GM12872 (cell line): ENCODE measurements around the gene CEACAM7.

ENCODE experiments used
- CTCF ChIP-seq: IDR thresholded peaks from 3 replicates; pipeline ENCODE4 v1.5.1; 2011; ENCODE audit warnings: low read depth, mild to moderate bottlenecking, low read length, moderate library complexity; ENCODE audit not compliant: insufficient read depth

Gene CEACAM7

DNA sequence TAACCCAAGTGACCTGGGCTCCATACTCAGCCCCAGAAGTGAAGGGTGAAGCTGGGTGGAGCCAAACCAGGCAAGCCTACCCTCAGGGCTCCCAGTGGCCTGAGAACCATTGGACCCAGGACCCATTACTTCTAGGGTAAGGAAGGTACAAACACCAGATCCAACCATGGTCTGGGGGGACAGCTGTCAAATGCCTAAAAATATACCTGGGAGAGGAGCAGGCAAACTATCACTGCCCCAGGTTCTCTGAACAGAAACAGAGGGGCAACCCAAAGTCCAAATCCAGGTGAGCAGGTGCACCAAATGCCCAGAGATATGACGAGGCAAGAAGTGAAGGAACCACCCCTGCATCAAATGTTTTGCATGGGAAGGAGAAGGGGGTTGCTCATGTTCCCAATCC is 6.1 kb upstream of the CEACAM7 start:
- TF ChIP-seq CTCF = no peak

GRCh38 chr19:41691268-41691970 is 3.3 kb upstream of the CEACAM7 start:
- peak; percentile 84 for TF ChIP-seq CTCF

GRCh38 chr19:41690801-41691065 is 2.7 kb upstream of the CEACAM7 start:
- TF ChIP-seq CTCF = no peak

DNA sequence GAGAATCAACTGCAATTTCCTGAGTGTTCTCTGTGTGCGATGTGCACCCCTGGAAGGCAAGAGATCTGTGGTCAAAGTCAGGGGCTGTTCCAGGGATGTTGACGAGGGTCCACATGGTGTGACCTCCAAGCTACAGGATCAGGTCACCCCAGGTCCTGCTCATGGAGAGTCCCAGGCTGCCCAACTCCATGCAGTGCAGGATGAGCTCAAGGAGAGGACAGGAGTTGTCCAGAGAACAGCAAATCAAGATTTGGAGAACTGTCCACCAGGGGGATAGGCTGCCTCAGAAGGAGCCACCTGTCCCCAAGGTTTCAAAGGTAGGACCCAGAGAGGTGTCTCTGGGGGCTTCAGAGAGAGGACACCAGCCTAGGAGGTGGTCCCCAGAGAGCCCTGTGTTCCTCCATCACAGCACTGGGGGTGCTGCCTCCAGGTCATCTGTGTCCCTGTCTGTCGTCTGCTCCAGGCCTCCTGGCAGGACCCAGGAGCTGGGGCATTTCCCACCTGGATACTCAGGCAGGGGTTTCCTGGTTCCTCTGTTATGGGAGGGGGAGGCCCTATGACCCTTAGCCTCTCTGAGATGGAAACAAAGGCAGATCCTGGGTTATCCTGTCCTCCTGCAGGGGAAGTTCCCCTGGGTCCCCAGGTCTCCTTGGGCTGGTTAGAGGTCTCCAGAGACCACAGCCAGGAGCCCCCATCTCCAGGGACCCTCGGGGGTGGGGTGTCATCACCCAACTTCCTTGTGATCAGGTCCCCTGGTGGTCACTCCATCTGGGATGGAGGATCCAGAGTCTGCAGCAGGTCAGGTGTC is 2.1 kb upstream of the CEACAM7 start:
- peak; percentile 20; the same call in 1 of the 3 replicates for TF ChIP-seq CTCF

GRCh38 chr19:41688687-41689086 is 617 bp upstream of the CEACAM7 start:
- no peak for TF ChIP-seq CTCF

DNA sequence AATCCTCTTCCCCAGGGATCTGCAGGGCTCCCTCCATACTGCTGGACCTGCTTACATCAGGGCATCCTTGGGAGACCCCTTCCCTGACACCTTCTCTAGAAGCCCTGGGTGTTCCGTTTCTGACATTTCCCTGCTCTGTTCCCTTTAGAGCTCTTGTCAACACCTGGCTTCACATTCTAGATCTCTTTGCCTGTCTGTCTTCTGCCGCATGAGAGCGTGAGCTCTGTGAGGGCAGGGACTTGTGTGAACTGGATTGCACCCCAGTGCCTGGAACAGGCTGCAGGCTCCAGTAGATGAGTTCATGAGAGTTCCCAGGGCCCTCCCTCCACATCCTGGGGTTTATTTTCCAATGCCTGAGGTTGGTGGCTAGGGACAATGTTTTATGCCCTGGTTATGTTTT is 651 bp downstream of the CEACAM7 start:
- TF ChIP-seq CTCF = no peak

DNA sequence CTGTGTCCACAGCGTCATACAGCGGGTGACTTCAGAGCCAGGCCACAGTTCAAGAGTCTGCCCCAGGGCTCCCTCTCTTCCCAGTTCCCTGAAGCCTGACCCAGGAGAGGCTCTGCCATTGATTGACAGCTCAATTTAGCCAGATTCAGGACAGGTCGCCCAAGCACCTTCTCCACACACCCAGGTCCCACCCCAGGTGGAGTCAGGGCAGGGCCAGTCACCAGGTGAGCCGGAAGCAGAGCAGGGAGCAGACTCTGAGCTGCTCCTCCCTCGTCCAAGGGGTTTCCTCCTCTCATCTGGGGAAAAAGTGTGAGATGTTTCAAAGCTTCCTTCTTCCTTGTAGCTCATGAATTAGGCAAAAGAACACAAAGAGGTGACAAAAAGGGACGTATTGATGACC is 5.6 kb downstream of the CEACAM7 start:
- TF ChIP-seq CTCF = no peak
